ENCODE results near the gene SNX32.

The SNX32 gene

DNA sequence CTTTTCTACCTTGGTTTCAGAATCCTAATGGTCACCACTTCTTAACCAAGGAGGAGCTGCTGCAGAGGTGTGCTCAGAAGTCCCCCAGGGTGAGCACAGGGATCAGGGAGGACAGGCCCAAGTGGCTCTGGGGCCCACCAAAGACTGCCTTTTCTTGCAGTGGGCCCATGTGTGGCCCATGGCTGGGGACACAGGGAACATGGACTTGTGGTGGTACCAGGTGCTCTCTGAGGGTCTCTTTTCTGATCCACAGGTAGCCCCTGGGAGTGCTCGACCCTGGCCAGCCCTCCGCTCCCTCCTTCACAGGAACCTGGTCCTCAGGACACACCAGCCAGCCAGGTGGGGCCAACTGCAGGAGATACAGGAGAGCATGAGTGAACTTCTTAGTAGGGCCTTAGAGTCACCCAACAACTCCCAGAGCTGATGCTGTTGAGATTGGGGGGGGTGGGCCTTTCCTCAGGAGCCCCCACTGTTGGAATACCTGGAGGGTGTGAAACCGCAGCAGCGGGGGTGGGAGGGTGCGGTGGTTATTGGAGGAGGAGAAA is 28.5 kb downstream of the SNX32 start:
- H3K4me1 ChIP-seq (ENCODE audit: control insufficient read depth, insufficient read depth, low read length): peaks cover 20% of the 10 kb centered on the region

DNA sequence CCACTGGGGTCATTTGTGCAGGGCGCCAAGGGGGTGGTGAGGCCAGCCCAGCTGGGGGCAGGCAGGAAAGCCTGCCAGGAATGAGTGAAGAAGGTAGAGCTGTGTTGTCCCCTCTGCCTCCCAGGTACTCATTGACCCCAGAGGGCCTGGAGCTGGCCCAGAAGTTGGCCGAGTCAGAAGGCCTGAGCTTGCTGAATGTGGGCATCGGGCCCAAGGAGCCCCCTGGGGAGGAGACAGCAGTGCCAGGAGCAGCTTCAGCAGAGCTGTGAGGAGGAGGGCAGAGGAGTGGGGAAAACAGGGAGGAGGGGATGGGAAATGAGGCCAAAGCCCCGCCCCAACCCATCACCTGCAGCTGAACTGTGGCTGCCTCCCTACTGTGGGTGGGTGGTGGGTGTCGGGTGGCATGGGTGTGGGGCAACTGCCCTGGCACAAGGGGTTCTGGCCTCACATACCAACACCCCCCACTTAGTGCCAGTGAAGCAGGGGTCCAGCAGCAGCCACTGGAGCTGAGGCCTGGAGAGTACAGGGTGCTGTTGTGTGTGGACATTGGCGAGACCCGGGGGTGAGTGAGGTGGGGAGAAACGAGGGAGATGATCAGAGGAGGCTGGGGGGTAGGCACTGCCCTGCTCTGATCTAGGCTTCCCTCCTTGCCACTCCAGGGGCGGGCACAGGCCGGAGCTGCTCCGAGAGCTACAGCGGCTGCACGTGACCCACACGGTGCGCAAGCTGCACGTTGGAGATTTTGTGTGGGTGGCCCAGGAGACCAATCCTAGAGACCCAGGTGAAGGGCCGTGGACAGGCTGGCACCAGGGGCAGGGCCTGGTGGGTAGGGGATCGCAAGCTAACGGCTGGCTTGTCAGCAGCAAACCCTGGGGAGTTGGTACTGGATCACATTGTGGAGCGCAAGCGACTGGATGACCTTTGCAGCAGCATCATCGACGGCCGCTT is 29.5 kb downstream of the SNX32 start:
- Histone ChIP-seq H3K4me3 (ENCODE audit: low read length) (no peak overlapping the region), H3K9ac (ENCODE audit: low read length) (no peak overlapping the region), H3K9me3 (ENCODE audit: control insufficient read depth, low read length) (no peaks in the 10 kb centered on the region), H3K4me1 (ENCODE audit: control insufficient read depth, insufficient read depth, low read length) (peaks cover 20% of the 10 kb centered on the region), H3K36me3 (ENCODE audit: control insufficient read depth, insufficient read depth, low read length) (peaks cover 20% of the 10 kb centered on the region), H3K27me3 (ENCODE audit: control insufficient read depth, insufficient read depth, low read length) (no peaks in the 10 kb centered on the region)

More for the DNA sequence above, 28.5 kb downstream of the SNX32 start:
- Histone ChIP-seq H3K9ac (ENCODE audit: low read length) (no peak overlapping the region), H3K9me3 (ENCODE audit: control insufficient read depth, low read length) (no peaks in the 10 kb centered on the region), H3K4me3 (ENCODE audit: low read length) (no peak overlapping the region), H3K27me3 (ENCODE audit: control insufficient read depth, insufficient read depth, low read length) (no peaks in the 10 kb centered on the region), H3K36me3 (ENCODE audit: control insufficient read depth, insufficient read depth, low read length) (peaks cover 20% of the 10 kb centered on the region)

DNA sequence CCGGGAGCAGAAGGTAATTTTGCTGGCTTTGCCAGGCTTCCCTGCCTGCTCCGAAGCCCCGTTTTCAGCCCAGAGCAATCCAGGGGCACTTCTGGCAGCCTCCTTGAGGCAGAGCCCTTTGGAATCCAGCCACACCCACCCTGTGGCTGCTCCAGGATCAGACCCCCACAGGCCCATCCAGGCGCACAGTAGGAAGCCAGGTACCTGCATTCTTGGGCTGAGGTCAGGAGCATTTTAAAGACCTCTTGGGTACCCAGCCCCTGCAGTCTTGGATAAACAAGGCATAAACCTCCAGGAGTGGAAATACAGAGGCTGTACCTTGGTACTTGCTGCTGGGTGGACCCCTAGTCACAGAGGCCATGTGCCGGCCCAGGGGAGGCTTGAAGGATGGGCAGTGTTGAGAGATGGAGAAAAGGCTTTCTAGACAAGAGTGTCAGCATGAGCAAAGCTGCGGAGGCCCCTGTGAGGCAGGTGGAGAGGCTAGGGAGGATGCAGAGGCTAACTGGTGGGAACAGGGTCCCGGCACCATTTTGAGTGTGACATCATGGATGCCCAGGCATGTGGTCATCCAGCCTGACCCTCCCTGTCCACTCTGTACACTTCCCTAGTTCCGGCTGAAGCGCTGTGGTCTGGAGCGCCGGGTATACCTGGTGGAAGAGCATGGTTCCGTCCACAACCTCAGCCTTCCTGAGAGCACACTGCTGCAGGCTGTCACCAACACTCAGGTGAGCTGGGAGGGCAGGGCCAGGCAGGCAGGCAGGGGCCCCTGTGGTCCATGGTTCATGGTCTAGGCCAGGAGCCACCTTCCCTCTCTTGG is 30.3 kb downstream of the SNX32 start:
- Histone ChIP-seq H3K9ac (ENCODE audit: low read length) (no peak overlapping the region), H3K9me3 (ENCODE audit: control insufficient read depth, low read length) (no peaks in the 10 kb centered on the region), H3K27me3 (ENCODE audit: control insufficient read depth, insufficient read depth, low read length) (no peaks in the 10 kb centered on the region), H3K36me3 (ENCODE audit: control insufficient read depth, insufficient read depth, low read length) (peaks cover 20% of the 10 kb centered on the region), H3K4me1 (ENCODE audit: control insufficient read depth, insufficient read depth, low read length) (peaks cover 20% of the 10 kb centered on the region), H3K4me3 (ENCODE audit: low read length) (no peak overlapping the region)

DNA sequence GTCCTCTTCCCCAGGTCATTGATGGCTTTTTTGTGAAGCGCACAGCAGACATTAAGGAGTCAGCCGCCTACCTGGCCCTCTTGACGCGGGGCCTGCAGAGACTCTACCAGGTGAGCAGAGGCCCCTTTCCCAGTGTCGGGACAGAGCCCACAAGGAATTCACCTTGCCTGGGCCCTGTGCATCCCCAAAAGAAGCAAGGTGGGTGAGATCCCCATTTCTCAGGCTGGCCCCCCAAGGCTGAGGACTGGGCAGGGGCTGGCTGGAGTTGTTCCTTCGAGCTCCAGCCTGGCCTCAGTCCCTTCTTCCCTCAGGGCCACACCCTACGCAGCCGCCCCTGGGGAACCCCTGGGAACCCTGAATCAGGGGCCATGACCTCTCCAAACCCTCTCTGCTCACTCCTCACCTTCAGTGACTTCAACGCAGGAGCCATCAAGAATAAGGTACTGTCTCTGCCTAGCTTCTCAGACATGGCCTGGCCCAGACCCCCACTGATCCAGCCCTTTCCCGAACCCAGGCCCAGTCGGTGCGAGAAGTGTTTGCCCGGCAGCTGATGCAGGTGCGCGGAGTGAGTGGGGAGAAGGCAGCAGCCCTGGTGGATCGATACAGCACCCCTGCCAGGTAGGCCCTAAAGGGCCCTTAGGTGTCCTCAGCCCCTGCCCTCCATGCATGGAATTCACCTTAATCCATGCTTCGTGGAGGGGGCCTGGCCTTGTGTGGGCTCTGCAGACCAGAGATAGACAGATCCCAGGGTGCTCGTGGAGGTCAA is 31.1 kb downstream of the SNX32 start:
- Histone ChIP-seq H3K4me3 (ENCODE audit: low read length) (no peak overlapping the region), H3K4me1 (ENCODE audit: control insufficient read depth, insufficient read depth, low read length) (peaks cover 16% of the 10 kb centered on the region), H3K27me3 (ENCODE audit: control insufficient read depth, insufficient read depth, low read length) (no peaks in the 10 kb centered on the region), H3K9ac (ENCODE audit: low read length) (no peak overlapping the region), H3K36me3 (ENCODE audit: control insufficient read depth, insufficient read depth, low read length) (peaks cover 20% of the 10 kb centered on the region), H3K9me3 (ENCODE audit: control insufficient read depth, low read length) (no peaks in the 10 kb centered on the region)

DNA sequence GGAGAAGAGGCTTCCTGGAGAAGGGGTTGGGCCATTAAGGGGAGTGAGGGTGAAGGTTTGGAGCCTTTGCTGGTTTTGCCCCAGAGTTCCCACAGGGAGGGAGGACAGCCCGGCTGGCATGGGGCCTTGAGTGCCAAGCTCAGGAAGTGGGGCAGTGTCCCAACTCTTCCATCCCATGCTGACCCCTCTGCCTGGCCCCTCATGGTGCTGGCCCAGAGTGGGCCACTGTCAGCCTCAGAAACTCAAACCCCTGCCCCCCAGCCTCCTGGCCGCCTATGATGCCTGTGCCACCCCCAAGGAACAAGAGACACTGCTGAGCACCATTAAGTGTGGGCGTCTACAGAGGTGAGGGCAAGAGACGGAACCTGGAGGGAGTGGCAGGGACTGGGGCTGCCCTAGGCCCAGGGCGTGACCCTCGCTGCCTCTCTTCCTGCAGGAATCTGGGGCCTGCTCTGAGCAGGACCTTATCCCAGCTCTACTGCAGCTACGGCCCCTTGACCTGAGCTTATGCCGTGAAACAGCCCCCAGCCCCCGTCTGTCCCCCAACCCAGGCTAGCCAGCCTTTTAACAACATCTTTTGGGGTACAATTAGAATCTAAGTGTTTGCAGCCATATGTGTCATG is 31.9 kb downstream of the SNX32 start:
- Histone ChIP-seq H3K4me3 (ENCODE audit: low read length) (no peak overlapping the region), H3K36me3 (ENCODE audit: control insufficient read depth, insufficient read depth, low read length) (peaks cover 20% of the 10 kb centered on the region), H3K27me3 (ENCODE audit: control insufficient read depth, insufficient read depth, low read length) (peaks cover 4% of the 10 kb centered on the region), H3K9ac (ENCODE audit: low read length) (no peak overlapping the region), H3K4me1 (ENCODE audit: control insufficient read depth, insufficient read depth, low read length) (peaks cover 13% of the 10 kb centered on the region), H3K9me3 (ENCODE audit: control insufficient read depth, low read length) (no peaks in the 10 kb centered on the region)

DNA sequence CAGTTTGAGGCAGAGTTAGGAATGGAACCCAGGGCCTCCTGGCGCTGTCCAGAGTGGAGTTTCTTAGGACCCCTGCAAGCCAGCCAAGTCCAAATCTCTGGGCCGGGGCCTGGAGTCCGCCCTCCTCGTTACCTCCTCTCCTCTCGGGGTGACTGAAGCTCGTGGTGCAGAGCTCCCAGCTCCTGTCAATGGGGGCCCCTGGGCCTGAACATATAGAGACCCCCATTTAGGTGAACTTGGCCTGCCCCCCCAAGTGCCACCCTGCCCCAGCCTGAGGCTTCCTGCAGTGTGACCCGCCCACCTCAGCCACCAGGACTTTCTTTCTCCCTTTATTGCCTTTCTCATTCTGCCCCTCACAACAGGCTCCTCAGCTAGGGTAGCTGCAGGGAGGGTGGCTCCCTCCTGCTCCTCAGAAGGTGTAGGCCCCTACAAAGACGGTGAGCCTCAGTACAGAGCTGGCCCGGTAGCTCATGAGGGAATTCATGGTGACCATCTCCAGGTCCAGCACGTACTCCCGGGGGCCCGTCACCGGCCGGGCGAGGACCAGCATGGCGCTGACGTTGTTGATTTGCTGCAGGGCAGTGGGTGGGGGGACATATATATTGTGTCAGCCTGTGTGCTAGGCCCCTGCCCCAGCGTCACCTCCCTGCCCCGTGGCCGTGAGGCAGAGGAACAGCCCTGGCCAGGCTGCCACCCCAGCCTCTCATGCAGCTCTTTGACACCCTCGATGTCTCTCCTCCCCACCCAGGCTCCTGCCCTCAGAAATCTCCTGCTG is 32.9 kb downstream of the SNX32 start:
- H3K36me3 ChIP-seq (ENCODE audit: control insufficient read depth, insufficient read depth, low read length): peaks cover 20% of the 10 kb centered on the region
- H3K4me1 ChIP-seq (ENCODE audit: control insufficient read depth, insufficient read depth, low read length): peaks cover 7% of the 10 kb centered on the region
- no peak overlapping the region for H3K9ac ChIP-seq (ENCODE audit: low read length)
- H3K9me3 ChIP-seq (ENCODE audit: control insufficient read depth, low read length): no peaks in the 10 kb centered on the region
- H3K4me3 ChIP-seq (ENCODE audit: low read length): no peak overlapping the region
- peaks cover 5% of the 10 kb centered on the region for H3K27me3 ChIP-seq (ENCODE audit: control insufficient read depth, insufficient read depth, low read length)

DNA sequence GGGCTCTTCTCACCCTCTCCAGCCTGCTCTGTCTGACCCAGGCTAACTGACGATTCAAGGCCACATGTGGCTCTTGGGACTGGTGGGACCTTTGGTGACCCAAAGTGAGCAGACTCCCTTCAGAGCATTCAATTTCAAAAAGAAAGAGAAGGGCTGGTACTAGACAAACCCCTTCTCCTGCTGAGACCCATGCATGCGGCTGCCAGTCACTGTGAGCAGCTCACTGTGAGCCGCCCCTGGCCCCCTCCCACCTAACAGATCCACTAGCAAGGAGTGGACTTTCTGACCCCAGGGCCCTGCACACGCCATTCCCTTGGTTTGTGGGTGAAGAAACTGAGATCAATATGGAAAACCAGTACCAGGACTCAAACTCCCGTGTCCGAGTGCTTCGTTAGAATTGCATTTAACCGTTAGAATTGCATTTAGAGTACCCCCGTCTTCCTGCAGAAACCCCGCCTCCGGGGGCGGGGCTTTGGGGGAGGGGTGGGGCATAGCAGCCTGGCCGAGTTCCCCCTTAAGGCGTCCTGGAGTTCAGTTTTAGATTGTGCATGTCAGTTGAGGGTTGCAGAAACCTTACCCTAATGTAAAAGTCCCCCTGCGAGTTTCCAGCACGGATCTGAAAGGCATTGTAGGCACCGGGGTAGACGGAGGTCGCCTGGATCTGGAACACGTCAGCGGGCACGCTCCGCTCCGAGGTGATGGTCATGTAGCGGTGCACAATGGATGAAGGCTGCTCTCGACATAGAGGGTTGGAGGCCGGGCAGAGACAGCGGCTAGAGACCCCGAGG is 33.7 kb downstream of the SNX32 start:
- H3K9ac ChIP-seq (ENCODE audit: low read length): no peak overlapping the region
- H3K4me1 ChIP-seq (ENCODE audit: control insufficient read depth, insufficient read depth, low read length): no peaks in the 10 kb centered on the region
- H3K4me3 ChIP-seq (ENCODE audit: low read length): no peak overlapping the region
- peaks cover 20% of the 10 kb centered on the region for H3K36me3 ChIP-seq (ENCODE audit: control insufficient read depth, insufficient read depth, low read length)
- H3K9me3 ChIP-seq (ENCODE audit: control insufficient read depth, low read length): no peaks in the 10 kb centered on the region
- H3K27me3 ChIP-seq (ENCODE audit: control insufficient read depth, insufficient read depth, low read length): peaks cover 5% of the 10 kb centered on the region

DNA sequence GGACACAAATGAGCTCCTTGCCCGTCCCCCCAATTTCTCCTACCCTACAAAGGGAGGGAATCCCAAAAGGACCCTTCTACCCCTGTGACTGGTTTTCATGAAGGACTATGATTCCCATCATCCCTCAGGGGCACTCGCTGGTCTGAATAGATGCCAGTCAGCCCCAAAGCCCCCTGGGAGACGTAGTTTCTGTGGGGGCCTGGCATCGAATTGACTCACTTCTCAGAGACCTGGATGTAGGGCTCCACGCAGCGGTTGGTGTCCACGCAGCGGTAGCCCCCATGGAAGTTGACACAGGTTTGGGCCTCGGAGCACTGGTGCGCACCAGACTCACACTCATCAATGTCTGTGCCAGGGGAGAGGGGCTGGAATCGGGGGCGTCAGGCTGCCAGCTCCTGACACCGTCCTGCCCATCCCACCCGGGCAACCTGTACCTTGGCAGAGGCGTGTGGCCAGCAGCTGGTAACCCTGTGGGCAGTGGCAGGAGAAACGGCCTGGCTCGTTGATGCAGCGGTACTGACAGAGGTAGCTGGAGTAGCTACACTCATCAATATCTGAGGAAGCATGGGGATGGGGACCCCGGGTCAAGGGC is 34.4 kb downstream of the SNX32 start:
- Histone ChIP-seq H3K9ac (ENCODE audit: low read length) (no peak overlapping the region), H3K9me3 (ENCODE audit: control insufficient read depth, low read length) (no peaks in the 10 kb centered on the region), H3K4me1 (ENCODE audit: control insufficient read depth, insufficient read depth, low read length) (peaks cover 4% of the 10 kb centered on the region), H3K4me3 (ENCODE audit: low read length) (no peak overlapping the region), H3K36me3 (ENCODE audit: control insufficient read depth, insufficient read depth, low read length) (peaks cover 16% of the 10 kb centered on the region), H3K27me3 (ENCODE audit: control insufficient read depth, insufficient read depth, low read length) (peaks cover 5% of the 10 kb centered on the region)

DNA sequence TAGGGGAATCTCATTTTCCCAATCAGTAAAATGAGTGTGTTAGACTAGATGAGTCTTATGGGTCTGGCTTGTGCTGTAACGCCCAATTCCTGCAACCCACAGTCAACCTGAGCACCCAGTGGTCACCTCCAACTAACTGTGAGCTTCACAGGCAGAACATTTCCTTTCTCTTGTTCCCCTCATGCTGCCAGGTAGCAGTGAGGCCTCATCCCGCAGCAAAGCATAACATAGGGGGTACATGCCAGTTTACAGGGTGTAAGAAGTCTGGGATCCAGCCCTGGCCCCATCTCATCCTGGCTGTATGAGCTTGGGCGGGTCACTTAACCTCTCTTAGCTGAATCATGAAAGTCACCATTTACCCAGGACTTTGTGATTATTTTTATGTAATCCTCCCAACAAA is 35.1 kb downstream of the SNX32 start:
- Histone ChIP-seq H3K36me3 (ENCODE audit: control insufficient read depth, insufficient read depth, low read length) (peaks cover 10% of the 10 kb centered on the region), H3K27me3 (ENCODE audit: control insufficient read depth, insufficient read depth, low read length) (peaks cover 5% of the 10 kb centered on the region), H3K4me1 (ENCODE audit: control insufficient read depth, insufficient read depth, low read length) (peaks cover 8% of the 10 kb centered on the region), H3K9me3 (ENCODE audit: control insufficient read depth, low read length) (no peaks in the 10 kb centered on the region), H3K9ac (ENCODE audit: low read length) (no peak overlapping the region), H3K4me3 (ENCODE audit: low read length) (no peak overlapping the region)

DNA sequence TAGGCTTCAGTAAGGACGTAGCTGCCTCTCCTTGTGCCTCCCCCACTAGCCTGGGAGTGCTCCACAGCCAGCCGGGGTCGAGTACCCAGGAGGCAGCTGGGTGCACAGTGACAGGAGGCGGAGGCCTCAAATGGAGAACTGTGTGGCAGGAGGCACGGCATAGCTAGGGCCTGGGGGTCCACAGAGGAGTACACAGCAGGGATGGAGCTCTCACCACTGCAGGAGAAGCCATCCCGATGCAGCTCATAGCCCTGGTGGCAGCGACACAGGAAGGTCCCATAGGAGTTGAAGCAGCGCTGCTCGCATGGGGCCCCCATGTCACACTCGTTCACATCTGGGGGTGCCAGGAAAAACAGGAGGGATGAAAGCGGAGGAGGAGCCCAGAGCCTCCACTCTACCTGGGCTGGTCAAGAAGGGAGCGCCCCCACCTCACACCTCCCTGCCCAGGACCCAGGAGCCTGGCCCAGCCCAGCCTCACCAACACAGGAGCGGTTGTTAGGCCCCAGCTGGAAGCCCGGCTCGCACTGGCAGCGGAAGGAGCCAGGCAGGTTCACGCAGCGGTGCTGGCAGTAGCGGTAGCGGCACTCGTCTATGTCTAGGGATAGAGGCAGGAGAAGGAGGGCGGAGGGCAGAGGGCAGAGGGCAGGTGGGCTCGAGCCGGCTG is 36.0 kb downstream of the SNX32 start:
- H3K36me3 ChIP-seq (ENCODE audit: control insufficient read depth, insufficient read depth, low read length): peaks cover 4% of the 10 kb centered on the region
- H3K9ac ChIP-seq (ENCODE audit: low read length): no peak overlapping the region
- H3K4me1 ChIP-seq (ENCODE audit: control insufficient read depth, insufficient read depth, low read length): peaks cover 11% of the 10 kb centered on the region
- no peak overlapping the region for H3K4me3 ChIP-seq (ENCODE audit: low read length)
- H3K9me3 ChIP-seq (ENCODE audit: control insufficient read depth, low read length): no peaks in the 10 kb centered on the region
- peaks cover 5% of the 10 kb centered on the region for H3K27me3 ChIP-seq (ENCODE audit: control insufficient read depth, insufficient read depth, low read length)
